HG03439 (cell line): ENCODE results near the gene SSB.
"Not testable (repeated sequence)": the region's sequence is repeated elsewhere in the genome, so short reads cannot be mapped to it uniquely, and the experiment has no call there.

Source experiments
- ATAC-seq: cut with Tn5 transposase; IDR thresholded peaks from one replicate; pipeline ENCODE4 v1.9.1; 2021; ENCODE audit warnings: mild to moderate bottlenecking, moderate library complexity; ENCODE audit not compliant: unreplicated experiment

Gene SSB

DNA sequence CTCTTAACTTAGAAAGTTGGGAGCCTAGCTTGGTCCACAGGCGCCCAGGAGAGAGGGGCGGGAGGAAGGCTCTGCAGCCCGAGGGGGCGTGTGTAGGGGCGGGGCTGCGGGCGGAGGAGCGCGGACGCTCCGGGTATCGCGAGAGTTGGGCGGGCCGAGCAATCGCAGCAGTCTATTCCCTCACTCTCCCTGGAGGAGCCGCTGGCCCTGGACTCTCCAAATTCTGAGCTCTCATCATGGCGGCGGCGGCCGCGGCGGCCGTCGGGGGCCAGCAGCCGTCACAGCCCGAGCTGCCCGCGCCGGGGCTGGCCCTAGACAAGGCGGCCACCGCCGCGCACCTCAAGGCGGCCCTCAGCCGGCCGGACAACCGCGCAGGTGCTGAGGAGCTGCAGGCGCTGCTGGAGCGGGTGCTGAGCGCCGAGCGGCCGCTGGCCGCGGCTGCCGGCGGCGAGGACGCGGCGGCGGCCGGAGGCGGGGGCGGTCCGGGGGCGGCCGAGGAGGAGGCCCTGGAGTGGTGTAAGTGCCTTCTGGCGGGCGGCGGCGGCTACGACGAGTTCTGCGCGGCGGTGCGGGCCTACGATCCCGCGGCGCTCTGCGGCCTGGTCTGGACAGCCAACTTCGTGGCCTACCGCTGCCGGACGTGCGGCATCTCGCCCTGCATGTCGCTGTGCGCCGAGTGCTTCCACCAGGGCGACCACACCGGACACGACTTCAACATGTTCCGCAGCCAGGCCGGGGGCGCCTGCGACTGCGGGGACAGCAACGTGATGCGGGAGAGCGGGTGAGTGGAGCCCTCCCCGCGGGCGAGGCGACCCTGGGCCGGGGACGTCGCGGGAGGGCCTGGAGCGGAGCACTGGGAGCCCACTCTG, 28.8 kb downstream of the SSB start, which contains the start of gene UBR3:
TSS of gene UBR3 (plus strand) at position 183 of the 869 bp plus-strand sequence. CDS start at position 237, 54 bp downstream.
- peak; percentile 80 for ATAC-seq

DNA sequence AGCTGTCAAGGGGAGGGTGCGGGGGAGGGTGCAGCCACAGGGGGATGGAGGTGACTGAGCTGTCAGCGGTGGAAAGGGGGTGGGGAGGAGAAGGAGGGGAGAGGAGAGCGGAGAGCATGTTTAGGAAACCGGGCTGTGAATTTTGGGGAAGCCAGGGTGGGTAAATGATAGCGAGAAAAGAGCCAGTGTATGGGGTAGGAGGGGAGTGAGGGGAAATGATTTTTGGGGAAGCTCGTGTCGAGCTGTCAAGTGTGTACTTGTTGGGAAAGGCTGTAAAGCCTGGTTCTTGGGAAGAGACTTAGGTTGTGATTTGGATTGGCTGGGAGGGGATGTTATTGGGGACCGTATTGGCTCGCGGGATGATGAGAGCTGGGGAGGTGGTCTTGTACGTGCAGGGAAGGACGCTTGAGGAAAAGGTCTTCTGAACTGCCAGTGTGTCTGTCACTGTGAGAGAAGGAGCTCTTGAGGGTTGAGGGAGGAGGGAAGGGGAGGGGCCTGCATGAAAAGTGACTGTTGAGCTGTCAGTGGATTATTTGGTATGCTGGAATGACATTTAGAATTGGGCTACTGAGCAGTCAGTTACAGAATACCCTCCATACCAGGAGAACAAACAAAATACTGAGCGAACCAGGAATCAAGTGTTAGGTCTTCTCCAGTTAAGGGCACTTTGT, 29.6 kb downstream of the SSB start:
- no peak for ATAC-seq

DNA sequence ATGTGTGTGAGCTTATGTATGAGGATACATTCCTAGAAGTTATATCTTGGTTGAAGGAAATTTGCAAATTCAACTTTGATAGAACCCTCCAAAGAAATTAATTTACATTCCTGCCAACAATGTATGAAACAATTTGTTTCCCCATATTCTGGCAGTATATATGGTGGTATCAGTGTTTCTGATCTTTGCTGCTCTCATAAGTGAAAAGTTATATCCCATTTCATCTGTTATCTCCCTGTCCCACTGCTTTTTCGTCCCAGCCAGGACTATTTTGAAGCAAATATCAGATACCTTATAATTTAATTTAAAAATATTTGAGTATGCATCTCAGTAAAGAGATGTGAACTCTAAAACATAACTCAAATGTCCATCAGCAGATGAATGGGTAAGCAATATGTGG, 35.7 kb downstream of the SSB start:
- ATAC-seq = no peak

DNA sequence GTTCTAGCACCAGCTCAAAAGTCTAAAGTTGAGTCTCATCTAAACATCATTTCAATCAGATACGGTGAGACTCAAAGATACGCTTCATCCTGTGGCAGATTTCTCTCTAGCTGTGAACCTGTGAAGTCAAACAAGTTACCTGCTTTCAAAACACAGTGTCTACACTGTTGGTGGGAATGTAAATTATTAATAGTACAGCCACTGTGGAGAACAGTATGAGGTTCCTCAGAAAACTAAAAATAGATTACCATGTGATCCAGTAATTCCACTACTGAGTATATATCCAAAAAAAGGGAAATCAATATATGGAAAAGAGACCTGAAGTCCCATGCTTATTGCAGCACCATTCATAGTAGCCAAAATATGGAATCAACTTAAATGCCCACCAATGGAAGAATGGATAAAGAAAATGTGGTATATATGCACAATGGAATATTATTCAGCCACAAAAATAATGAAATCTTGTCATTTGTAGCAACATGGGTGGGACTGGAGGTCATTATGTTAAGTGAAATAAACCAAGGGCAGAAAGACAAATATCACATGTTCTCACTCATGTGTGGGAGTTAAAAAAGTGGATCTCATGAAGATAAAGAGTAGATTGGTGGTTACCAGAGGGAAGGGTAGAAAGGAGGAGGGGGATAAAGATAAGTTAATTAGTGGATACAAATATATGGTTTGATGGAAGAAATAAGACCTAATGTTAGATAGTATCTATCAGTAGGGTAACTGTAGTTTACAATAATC, 40.2 kb downstream of the SSB start:
- ATAC-seq = no peak

DNA sequence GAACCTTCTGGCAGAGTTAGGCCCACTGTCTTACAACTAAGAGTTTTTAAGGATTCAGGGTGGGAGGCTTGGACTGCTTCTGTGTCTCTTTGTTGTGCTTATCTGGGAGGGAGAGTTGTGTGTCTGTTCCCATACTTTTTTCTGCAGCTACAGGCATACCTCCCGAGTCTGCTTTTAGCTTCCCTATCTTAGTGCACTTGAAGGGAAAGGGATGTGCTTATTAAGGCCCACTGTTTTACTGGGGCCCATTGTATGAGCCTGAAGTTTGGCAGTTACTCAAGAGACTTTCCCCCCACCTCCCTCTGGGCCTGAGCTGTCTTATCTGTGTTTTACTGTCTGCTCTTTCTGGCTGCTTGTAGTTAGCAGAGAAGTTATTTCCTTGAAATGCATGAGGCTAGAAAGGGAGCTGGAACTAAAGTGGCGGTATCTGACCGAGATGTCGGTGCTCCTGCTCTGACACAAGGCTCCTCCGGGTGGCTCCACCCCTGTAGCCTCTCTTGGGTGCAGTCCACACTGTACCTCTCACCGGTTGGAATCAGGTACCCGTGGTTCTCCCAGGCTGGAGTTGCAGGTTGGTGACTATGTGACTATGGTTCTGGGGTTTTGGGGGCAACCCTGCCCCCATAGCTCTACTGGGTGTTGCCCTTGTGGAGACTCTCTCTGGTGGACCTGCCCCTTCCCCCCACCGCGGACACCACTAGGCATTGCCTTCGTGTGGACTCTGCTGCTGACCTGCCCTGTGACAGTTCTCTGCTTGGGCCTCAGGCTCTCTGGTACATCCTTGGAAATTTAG, 41.5 kb downstream of the SSB start:
- ATAC-seq = no peak

DNA sequence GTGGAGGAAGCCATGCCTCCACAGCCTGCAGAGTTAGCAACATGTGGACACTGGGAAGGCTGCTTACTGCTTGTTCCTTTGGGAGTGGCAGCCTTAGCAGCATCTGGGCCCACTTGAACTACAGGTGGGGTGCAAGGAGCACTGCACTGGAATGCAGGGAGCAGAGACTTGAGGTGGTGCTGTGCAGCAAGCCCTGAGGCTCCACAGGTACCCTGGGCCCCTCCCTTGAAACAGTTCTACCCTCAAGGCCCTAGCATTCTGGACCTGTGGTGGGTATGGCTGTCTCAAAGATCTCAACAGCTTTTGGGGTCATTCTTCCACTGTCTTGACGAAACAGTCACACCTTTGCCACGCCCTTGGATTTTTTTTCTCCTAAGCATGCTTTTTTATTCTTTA, 42.1 kb downstream of the SSB start:
- ATAC-seq = no peak

DNA sequence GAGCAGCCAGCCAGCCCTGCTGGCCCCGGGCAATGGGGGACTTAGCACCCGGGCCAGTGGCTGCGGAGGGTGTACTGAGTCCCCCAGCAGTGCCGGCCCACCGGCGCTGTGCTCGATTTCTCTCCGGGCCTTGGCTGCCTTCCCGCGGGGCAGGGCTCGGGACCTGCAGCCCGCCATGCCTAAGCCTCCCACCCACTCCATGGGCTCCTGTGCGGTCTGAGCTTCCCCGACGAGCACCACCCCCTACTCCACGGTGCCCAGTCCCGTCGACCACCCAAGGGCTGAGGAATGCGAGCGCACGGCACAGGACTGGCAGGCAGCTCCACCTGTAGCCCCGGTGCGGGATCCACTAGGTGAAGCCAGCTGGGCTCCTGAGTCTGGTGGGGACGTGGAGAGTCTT, 43.0 kb downstream of the SSB start:
- ATAC-seq = not testable (repeated sequence)

DNA sequence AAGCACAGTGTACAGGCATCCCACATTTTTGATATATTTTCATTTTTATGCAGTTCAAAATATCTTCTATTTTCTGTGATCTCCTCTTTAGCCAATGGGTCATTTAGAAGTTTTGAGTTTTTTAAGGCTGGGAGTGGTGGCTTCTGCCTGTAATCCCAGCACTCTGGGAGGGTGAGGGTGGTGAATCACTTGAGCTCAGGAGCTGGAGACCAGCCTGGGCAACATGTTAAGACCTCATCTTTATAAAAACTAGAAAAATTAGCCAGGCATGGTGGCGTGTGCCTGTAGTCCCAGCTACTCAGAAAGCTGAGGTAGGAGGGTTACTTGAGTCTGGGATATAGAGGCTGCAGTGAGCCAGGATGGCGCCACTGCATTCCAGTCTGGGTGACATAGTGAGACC, 46.3 kb downstream of the SSB start:
- ATAC-seq = no peak

DNA sequence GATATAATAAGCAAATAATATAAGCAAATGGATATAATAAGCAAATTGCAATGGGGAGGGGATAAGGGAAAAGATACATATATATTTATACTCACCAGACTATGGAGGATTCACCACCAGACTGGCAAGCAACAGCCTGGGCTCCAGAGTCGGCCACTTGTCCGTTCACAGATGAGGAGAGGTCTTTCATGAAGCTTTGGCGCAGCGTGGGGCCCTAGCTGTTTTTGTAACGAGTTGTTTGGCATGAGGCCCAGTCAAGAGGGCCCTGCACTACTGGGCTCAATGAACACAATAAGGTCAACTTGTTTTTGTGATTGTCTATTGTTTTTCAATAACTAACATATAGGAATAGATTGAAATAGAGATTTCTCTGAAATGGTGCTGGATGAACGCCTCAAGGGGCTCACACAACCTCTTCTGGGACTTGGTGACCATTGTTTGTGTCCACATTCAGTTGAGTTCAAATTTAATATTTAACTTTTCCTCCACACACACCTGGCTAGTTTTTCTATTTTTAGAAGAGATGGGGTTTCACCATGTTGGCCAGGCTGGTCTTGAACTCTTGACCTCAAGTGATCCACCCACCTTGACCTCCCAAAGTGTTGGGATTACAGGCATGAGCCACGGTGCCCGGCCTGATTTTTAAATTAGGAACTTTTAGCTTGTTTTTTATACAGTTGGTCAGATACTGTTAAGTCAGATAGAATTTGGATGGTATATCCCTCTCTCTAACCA, 50.5 kb downstream of the SSB start:
- ATAC-seq = not testable (repeated sequence)

DNA sequence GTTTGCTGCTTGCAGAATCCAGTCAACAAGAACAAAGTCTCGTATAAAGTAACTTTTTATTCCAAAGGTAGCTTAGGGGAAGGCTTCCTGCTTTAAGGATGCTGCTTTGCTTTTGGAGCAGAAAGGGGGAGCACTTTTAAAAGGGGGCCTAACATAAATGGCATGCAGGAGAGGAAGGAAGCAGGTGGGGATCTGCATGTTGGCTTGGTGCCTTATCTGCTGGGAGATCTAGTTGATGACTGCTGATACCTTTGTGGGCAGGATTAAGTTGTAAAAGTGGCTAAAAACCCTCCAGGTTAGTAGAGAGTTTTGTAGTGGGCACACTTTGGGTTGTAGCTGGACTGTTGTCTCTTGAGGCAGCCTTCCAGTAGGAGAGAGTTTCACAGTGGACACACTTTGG, 51.0 kb downstream of the SSB start:
- ATAC-seq = no peak

DNA sequence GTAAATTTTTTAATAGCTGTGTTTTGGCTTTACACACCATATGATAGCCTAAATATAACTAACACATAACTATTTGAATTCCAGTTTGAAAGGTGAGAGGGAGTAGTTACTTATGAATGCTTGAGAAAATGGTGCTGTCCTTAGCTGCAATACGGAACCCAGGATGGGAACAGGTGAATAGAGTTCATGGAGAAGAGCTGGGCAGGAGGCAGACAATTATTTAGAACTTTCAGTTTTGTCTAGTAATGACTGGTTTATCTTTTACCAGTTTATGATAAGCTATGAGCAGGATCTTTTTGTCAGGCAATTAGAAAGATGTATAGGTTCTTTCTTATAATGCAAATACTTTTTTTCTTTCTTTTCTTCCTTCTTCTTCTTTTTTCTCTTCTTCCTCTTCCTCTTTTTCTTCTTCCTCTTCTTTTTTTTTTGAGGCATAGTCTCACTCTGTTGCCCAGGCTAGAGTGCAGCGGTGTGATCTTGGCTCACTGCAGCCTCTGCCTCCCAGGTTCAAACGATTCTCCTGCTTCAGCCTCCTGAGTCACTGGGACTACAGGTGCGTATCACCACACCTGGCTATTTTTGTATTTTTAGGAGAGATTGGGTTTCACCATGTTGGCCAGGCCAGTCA, 54.5 kb downstream of the SSB start:
- ATAC-seq = no peak

DNA sequence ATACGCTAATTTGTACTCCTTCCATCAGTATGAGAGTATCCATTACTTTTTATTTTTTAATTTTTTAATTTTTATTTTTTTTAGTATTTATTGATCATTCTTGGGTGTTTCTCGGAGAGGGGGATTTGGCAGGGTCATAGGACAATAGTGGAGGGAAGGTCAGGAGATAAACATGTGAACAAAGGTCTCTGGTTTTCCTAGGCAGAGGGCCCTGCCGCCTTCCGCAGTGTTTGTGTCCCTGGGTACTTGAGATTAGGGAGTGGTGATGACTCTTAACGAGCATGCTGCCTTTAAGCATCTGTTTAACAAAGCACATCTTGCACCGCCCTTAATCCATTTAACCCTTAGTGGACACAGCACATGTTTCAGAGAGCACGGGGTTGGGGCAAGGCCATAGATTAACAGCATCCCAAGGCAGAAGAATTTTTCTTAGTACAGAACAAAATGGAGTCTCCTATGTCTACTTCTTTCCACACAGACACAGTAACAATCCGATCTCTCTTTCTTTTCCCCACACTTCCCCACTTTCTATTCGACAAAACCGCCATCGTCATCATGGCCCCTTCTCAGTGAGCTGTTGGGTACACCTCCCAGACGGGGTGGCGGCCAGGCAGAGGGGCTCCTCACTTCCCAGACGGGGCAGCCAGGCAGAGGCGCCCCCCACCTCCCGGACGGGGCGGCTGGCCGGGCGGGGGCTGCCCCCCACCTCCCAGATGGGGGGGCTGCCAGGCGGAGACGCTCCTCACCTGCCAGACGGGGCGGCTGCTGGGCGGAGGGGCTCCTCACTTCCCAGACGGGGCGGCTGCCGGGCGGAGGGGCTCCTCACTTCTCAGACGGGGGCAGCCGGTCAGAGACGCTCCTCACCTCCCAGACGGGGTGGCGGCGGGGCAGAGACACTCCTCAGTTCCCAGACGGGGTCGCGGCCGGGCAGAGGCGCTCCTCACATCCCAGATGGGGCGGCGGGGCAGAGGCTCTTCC, 56.9 kb downstream of the SSB start:
- not testable (repeated sequence) for ATAC-seq

DNA sequence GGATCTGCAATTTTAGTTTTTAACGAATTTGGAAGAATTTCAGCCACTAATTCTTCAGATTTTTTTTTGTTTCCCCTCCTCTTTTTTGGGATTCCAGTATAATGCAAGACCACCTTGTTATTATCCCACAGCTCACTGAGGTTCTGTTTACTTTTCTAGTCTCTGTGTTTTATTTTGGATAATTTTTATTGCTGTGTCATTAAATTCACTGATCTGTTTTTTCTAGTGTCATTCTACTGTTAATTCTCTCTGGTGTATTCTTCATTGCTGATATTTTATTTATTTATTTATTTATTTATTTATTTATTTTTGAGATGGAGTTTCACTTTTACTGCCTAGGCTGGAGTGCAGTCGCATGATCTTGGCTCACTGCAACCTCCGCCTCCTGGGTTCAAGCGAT, 60.8 kb downstream of the SSB start:
- ATAC-seq = no peak

DNA sequence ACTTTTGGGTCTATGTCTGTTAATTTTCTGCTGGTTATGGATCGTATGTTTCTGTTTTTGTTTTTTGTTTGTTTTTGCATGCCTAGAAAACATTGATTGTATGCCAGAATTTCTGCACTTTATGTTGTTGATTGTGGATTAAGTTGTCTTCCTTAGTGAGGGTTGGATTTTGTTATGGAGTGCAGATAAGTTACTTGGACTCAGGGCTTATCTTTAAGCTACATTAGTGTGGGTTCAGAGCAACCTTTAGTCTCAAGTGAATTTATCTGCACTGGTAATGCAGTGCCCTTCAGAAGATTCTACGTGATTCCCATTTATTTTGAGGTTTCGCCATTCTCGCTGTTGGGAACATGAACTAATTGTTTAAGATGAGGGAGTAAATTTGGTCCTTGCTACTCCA, 61.5 kb downstream of the SSB start:
- ATAC-seq = no peak
